Activated CD8-positive, alpha-beta T cell treated with anti-CD3 and anti-CD28 coated beads for 36 hours (primary cell): Measurements from ENCODE around the gene KRTAP12-3. TPM values are rescaled to one million over a fixed set of nuclear protein-coding genes. Genes with fewer than 3 reads are reported as not detected.
A peak's percentile ranks its signal among the peaks of the same experiment; 100 is the strongest.

Source experiments
- ATAC-seq: fragments of 200-7000 bp; cut with Tn5 transposase; one replicate; pipeline ENCODE4 v1.10.0; 2021; ENCODE audit warnings: mild to moderate bottlenecking, moderate library complexity
- CTCF ChIA-PET: fragments of 350-600 bp; sonication (Branson Sonifier 250); formaldehyde crosslinking; loops from one replicate; lab custom pipeline; 2021; ENCODE audit warnings: antibody characterized with exemption; lab: Charles Lee
- POLR2A ChIA-PET: fragments of 350-600 bp; sonication (Branson Sonifier 250); formaldehyde crosslinking; loops from one replicate; lab custom pipeline; 2021; ENCODE audit warnings: antibody characterized with exemption; lab: Charles Lee
- DNase-seq: peaks from one replicate; pipeline ENCODE4 v3.0.0-alpha.2; 2020
- H3K27ac Mint-ChIP-seq: one replicate; pipeline ENCODE4 v1.8.0; 2021; ENCODE audit warnings: mild to moderate bottlenecking, mixed read lengths
- H3K27me3 Mint-ChIP-seq: one replicate; pipeline ENCODE4 v1.8.0; 2021; ENCODE audit warnings: mixed read lengths
- H3K36me3 Mint-ChIP-seq: one replicate; pipeline ENCODE4 v1.8.0; 2021; ENCODE audit warnings: low read depth, mixed read lengths
- H3K4me1 Mint-ChIP-seq: one replicate; pipeline ENCODE4 v1.8.0; 2021; ENCODE audit warnings: low read depth, mixed read lengths
- H3K4me3 Mint-ChIP-seq: one replicate; pipeline ENCODE4 v1.8.0; 2021; ENCODE audit warnings: mild to moderate bottlenecking, moderate library complexity, mixed read lengths
- H3K9me3 Mint-ChIP-seq: one replicate; pipeline ENCODE4 v1.8.0; 2021; ENCODE audit warnings: mixed read lengths
- intact Hi-C: fragments of 100-400 bp; cut with micrococcal nuclease; formaldehyde crosslinking; loops from one replicate; pipeline ENCODE4 v1.10.0; 2022
- total RNA-seq, 2 experiments: library from RNA; stranded (reverse); gene quantifications; one replicate each; pipeline ENCODE4 v1.2.3, GENCODE V29; 2021
- TF ChIP-seq, protein P1 (sequence below): fragments of 200-600 bp; IDR thresholded peaks from one replicate; pipeline ENCODE4 v1.8.0; 2022; ENCODE audit warnings: antibody characterized with exemption, mild to moderate bottlenecking

KRTAP12-3 gene
- total RNA-seq, 2 experiments from 2014 or later, result not detected

DNA sequence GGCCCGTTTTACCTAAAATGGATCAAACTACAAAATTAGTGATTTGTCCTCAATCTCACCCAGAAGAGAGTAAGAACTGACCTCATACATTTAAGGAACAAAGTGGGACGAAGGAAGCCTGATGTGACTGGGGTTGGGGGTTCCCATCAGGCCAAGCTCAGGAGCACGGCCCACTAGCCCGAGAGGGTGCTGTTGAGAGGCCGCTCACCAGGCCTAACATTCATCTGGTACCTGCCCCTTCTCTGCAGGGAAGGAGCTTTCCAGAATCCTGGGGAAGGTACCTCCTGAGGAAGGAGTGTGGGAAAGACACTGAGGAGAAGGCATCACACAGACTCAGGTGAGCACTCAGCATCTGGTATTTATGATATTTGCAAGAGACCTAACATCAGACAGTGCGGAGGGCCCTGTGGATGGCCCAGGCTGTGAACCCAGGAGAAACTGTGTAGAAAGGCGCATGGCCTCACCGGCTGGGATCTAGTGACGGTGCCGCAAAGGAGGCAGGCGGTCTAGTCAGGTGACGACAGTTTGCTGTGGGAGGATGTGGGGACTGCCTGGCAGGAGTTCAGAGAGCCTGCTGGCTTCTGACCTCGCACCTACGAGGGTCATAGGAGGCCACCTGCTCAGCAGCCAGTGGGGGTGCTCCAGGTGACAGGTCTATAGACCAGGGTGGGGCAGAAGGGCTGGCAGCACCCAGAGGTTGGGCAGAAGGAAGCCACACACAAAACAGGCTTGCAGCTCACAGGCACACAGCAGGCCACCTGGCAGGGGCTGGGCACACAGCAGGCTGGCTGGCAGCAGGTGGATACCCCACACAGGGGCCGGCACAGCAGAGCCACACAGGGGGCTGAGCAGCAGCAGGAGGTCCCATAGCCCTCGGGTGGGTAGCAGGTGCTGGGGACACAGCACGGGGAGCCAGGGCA, 3.8 kb upstream of the KRTAP12-3 start:
- Mint-ChIP-seq H3K27ac (peak overlapping the region; percentile 58), H3K4me1 (peaks cover 49% of the 10 kb centered on the region), H3K4me3 (no peak overlapping the region), H3K36me3 (peaks cover 28% of the 10 kb centered on the region), H3K9me3 (peaks cover 37% of the 10 kb centered on the region), H3K27me3 (no peaks in the 10 kb centered on the region)
- TF ChIP-seq, protein P1, sequence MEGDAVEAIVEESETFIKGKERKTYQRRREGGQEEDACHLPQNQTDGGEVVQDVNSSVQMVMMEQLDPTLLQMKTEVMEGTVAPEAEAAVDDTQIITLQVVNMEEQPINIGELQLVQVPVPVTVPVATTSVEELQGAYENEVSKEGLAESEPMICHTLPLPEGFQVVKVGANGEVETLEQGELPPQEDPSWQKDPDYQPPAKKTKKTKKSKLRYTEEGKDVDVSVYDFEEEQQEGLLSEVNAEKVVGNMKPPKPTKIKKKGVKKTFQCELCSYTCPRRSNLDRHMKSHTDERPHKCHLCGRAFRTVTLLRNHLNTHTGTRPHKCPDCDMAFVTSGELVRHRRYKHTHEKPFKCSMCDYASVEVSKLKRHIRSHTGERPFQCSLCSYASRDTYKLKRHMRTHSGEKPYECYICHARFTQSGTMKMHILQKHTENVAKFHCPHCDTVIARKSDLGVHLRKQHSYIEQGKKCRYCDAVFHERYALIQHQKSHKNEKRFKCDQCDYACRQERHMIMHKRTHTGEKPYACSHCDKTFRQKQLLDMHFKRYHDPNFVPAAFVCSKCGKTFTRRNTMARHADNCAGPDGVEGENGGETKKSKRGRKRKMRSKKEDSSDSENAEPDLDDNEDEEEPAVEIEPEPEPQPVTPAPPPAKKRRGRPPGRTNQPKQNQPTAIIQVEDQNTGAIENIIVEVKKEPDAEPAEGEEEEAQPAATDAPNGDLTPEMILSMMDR, result no peak
- intact Hi-C loops, result no loop called here
- ChIA-PET CTCF (interaction anchor here (0.8 kb wide), 1 partner anchor 159 kb away, joined by 3 read pairs; no protein-coding TSS in a partner anchor), POLR2A (no interaction called here)
- peak; percentile 54 for DNase-seq
- ATAC-seq, result no peak

DNA sequence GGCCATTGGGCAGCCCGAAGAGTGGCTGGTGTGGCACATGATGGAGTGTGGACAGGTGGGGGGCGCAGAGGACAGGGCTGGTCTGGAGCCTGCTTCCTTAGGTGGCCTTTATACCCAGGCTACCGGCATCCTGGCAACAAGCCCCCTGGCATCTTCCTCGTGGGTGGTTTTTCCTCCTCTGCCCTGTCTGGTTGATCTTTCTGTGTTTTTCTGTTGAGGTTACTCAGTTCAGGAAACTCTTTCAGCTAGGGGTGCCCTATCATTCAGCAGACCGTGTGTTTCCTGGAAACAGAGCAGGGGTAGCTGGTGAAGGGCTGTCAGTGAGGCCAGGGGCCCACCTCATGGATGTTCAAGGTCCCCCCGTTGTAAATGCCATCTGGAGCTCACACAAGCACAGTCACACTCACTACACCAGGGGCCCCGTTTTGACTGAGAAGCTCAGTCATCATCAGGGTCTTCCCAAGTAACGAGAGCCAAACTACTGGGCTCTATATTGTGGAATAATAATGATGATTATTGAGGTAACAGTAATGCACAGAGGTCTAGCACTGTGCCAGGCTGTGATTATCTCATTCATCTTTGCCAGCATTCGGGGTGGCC, 3.1 kb upstream of the KRTAP12-3 start, which contains the start of gene KRTAP12-4:
TSS of gene KRTAP12-4 (minus strand) at position 84 of the 600 bp plus-strand sequence. CDS start at position 39, 45 bp downstream.
- ChIA-PET CTCF (no interaction called here), POLR2A (no interaction called here)
- TF ChIP-seq, protein P1, result no peak
- Mint-ChIP-seq H3K27me3 (no peaks in the 10 kb centered on the region), H3K36me3 (peaks cover 28% of the 10 kb centered on the region), H3K4me1 (peaks cover 56% of the 10 kb centered on the region), H3K27ac (peak within 1 kb of the TSS; percentile 68), H3K4me3 (no peak within 1 kb of the TSS), H3K9me3 (peaks cover 37% of the 10 kb centered on the region)
- DNase-seq (peak; percentile 15), ATAC-seq (peak; percentile 22)
- intact Hi-C loops, result no loop called here

DNA sequence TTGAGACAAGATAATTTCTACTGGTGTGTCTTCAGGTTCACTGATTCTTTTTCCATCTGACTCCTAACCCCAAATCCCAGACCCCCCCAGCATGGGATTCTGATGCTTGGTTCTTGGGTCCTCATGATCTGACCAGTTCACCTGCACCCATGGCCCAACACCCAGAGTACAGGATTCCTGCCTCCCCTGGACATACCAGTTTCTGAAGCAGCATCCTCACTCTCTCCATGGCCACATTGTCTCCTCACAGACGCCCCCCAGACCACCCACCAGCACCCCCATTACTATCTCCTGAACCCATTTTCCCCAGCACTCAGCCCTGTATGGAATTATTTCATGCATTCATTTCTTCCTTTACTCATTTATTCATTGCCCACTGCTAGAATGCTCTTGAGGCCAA, 864 bp upstream of the KRTAP12-3 start:
- Mint-ChIP-seq H3K4me3 (no peak overlapping the region), H3K4me1 (peaks cover 62% of the 10 kb centered on the region)

DNA sequence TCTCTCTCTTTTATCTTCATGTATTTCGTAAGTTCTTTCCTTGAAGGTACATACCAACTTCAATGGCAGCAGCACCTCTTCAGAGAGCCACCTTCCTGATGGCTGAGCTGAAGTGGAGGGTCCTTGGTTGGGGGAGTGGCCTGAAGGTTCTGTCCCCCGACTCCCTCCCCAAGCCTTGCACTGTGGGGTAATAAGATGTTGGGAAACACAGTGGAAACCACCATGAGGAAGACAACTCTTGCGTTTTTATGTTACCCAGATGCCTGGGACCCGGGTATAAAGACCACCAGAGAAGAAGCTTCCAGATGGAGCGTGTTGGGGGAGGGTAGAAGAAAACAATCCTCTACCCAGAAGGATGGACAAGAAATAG, 794 bp downstream of the KRTAP12-3 start:
- H3K27me3 Mint-ChIP-seq, result no peaks in the 10 kb centered on the region
- peaks cover 28% of the 10 kb centered on the region for H3K36me3 Mint-ChIP-seq
- ChIA-PET POLR2A (interaction anchor here (0.6 to 1.4 kb wide), 2 partner anchors 9 to 17 kb away, joined by 4 read pairs; no protein-coding TSS in a partner anchor), CTCF (no interaction called here)
- peaks cover 39% of the 10 kb centered on the region for H3K9me3 Mint-ChIP-seq
- H3K4me3 Mint-ChIP-seq, result no peak overlapping the region
- TF ChIP-seq, protein P1, result no peak
- ATAC-seq (no peak), DNase-seq (no peak)
- intact Hi-C loops, result no loop called here
- H3K4me1 Mint-ChIP-seq, result peaks cover 60% of the 10 kb centered on the region
- H3K27ac Mint-ChIP-seq, result peak overlapping the region; percentile 87

More for the DNA sequence above, 864 bp upstream of the KRTAP12-3 start:
- ChIA-PET CTCF (no interaction called here), POLR2A (no interaction called here)
- ATAC-seq (no peak), DNase-seq (no peak)
- no peaks in the 10 kb centered on the region for H3K27me3 Mint-ChIP-seq
- TF ChIP-seq, protein P1, result no peak
- H3K9me3 Mint-ChIP-seq, result peaks cover 37% of the 10 kb centered on the region
- intact Hi-C loops, result no loop called here
- H3K27ac Mint-ChIP-seq, result peak overlapping the region; percentile 87
- peaks cover 28% of the 10 kb centered on the region for H3K36me3 Mint-ChIP-seq
